Right atrium auricular region (tissue), 2 donors: ENCODE measurements around the gene CDIP1. TPM values are rescaled to one million over a fixed set of nuclear protein-coding genes. Genes with fewer than 3 reads are reported as not detected.

ENCODE experiments used
- DNase-seq: peaks from one replicate; pipeline ENCODE4 v3.0.0-alpha.2; 2019; ENCODE audit warnings: low spot score
- H3K27ac ChIP-seq, 2 donors: fragments of 200-600 bp; sonication (generic); 1 replicate in 1 of 2; 2 replicates in 1 of 2; pipeline ENCODE4 v1.5.1; 2016 to 2019
- H3K27me3 ChIP-seq, 2 donors: fragments of 200-600 bp; sonication (generic); one replicate each; pipeline versions ENCODE4 v1.5.1 to v1.6.0; 2017 to 2019
- H3K36me3 ChIP-seq: fragments of 200-600 bp; sonication (generic); one replicate; pipeline ENCODE4 v1.5.1; 2016
- H3K4me1 ChIP-seq, 2 donors: fragments of 200-600 bp; sonication (generic); one replicate each; pipeline versions ENCODE4 v1.5.1 to v1.6.0; 2017 to 2019
- H3K4me3 ChIP-seq, 2 donors: fragments of 200-600 bp; sonication (generic); 1 replicate in 1 of 2; 2 replicates in 1 of 2; pipeline ENCODE4 v1.5.1; 2017 to 2019; ENCODE audit warnings: mild to moderate bottlenecking in 1 of 2, moderate library complexity in 1 of 2
- H3K9me3 ChIP-seq, 2 donors: fragments of 200-600 bp; sonication (generic); one replicate each; pipeline ENCODE4 v1.5.1; 2019
- total RNA-seq, 2 donors: library from RNA; depleted of rRNA; stranded (reverse); fragments of >200 nt; gene quantifications; one replicate each; pipeline ENCODE4 v1.1.0, GENCODE V29; 2016
- TF ChIP-seq, protein P1 (sequence below), 2 donors: fragments of 200-600 bp; sonication (generic); IDR thresholded peaks; one replicate each; pipeline ENCODE4 v1.5.1; 2019; ENCODE audit warnings: antibody characterized with exemption in 2 of 2

The CDIP1 gene
- total RNA-seq, 2 donors from 2014 or later = 29.6 to 42.9 TPM

DNA sequence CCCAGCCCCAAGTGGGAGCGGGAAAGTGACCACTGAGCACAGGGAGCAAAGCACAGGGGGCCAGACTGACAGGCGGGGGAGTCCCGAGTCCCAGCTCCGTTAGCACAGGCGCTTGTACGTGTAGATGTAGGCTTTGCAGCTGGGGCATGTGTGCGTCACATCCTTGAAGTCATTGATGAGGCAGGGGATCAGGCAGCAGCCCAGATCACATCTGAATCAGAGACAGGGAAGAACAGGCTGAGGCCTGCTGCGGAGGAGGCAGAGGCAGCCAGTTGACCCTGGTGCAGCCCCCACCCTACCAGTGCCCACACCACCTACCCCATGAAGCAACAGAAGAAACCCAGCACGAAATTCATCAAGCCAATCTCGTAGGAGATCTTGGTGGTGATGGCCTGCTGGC, 26.1 kb downstream of the CDIP1 start:
- peak overlapping the region in 1 of 2 donors; percentile 60 for H3K27ac ChIP-seq
- no peaks in the 10 kb centered on the region for H3K9me3 ChIP-seq
- peaks cover 0 to 56% of the 10 kb centered on the region in 2 donors for H3K4me1 ChIP-seq
- H3K36me3 ChIP-seq = peaks cover 55% of the 10 kb centered on the region
- H3K27me3 ChIP-seq = no peaks in the 10 kb centered on the region
- TF ChIP-seq, protein P1, sequence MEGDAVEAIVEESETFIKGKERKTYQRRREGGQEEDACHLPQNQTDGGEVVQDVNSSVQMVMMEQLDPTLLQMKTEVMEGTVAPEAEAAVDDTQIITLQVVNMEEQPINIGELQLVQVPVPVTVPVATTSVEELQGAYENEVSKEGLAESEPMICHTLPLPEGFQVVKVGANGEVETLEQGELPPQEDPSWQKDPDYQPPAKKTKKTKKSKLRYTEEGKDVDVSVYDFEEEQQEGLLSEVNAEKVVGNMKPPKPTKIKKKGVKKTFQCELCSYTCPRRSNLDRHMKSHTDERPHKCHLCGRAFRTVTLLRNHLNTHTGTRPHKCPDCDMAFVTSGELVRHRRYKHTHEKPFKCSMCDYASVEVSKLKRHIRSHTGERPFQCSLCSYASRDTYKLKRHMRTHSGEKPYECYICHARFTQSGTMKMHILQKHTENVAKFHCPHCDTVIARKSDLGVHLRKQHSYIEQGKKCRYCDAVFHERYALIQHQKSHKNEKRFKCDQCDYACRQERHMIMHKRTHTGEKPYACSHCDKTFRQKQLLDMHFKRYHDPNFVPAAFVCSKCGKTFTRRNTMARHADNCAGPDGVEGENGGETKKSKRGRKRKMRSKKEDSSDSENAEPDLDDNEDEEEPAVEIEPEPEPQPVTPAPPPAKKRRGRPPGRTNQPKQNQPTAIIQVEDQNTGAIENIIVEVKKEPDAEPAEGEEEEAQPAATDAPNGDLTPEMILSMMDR (IDR thresholded peaks at IDR 0.05) = no peak
- H3K4me3 ChIP-seq = no peak overlapping the region
- no peak for DNase-seq

DNA sequence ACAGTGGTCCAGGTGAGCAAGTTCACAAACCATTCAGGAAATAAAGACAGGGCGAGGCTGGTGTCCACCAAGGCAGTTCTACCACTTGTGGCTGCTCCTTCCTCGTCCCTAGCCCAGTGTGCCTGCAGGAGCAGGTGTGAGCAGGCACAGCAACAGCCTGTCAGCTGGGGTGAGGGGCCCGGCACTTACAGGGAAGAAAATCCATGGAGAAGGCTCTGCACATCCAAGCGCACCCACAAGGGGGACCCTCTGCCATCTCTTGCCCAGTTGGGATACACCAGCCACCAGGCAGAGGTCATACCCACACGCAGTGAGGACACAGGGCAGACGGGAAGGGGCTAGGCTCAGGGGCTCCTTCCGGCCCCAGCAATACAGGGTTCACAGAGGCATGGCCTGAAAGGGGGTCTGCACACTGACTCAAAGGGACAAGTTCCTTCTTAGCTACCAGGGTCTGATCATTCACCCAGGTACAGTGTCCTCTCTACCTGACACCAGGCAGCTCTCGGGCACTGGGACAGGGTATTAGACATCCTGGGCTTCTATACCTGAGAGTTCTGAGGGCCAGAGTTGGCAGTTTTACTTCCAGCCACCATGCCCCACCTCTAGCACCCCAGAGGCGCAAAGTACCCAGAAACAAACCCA, 27.0 kb downstream of the CDIP1 start:
- peaks cover 0 to 58% of the 10 kb centered on the region in 2 donors for H3K4me1 ChIP-seq
- TF ChIP-seq, protein P1 (IDR thresholded peaks at IDR 0.05) = peak; percentile 37 to 67
- peak overlapping the region; percentile 59 to 60 for H3K27ac ChIP-seq
- no peak for DNase-seq
- no peaks in the 10 kb centered on the region for H3K27me3 ChIP-seq
- H3K9me3 ChIP-seq = no peaks in the 10 kb centered on the region
- no peak overlapping the region for H3K4me3 ChIP-seq
- H3K36me3 ChIP-seq = peaks cover 64% of the 10 kb centered on the region

DNA sequence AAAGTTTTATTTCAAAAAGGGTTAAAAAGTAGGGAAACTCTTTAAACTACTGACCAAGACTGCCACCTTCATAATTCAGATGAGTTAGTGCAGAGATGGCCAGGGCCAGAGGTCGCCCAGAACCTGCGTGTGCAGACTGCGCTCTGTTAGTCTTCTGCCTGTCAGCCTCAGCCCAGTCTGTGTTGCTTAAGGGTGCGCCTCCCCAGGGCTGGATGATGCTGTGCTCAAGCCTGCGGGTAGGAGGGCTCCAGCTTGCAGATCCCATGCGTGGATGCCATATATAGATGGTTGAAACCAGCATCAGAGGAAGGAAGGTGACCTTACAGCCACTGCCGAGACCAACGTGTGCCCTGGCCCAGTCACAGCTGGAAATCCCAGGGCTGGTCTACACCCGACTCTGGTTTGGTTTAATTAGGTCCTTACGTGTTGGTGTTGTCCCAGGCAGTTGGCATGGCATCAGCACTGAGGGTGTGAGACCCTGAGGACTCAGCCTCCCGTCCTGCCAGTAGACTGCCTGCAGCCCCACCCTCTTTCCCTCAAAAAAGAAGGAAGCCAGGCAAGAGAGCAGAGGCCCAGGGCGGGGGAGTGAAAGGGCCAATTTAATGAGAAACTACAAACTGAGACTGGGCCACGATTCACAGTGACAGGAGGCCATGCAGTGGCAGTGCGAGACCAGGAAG, 27.7 kb downstream of the CDIP1 start:
- no peak for DNase-seq
- Histone ChIP-seq H3K36me3 (peaks cover 69% of the 10 kb centered on the region), H3K4me3 (no peak overlapping the region), H3K4me1 (peaks cover 0 to 54% of the 10 kb centered on the region in 2 donors), H3K27me3 (no peaks in the 10 kb centered on the region), H3K27ac (peak overlapping the region; percentile 59 to 60), H3K9me3 (no peaks in the 10 kb centered on the region)
- TF ChIP-seq, protein P1 (IDR thresholded peaks at IDR 0.05) = no peak

DNA sequence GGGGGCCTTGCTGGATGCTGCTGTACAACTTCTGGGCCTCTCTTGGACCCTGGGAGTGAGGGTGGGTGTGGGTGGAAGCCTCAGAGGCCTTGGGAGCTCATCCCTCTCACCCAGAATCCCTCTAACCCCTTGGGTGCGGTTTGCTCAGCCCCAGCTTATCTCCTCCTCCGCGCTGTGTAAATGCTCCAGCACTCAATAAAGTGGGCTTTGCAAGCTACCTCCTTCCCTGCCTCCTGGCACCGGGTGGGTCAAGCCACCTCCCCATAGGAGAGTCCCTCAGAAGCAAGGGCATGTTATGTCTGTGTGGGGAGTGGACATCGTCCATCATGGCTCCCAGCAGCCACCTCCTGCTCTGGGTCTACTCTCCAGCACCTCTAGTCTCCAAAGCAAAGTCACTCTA, 28.4 kb downstream of the CDIP1 start:
- TF ChIP-seq, protein P1 (IDR thresholded peaks at IDR 0.05) = no peak
- Histone ChIP-seq H3K36me3 (peaks cover 76% of the 10 kb centered on the region), H3K27ac (no peak overlapping the region), H3K27me3 (no peaks in the 10 kb centered on the region), H3K4me3 (no peak overlapping the region), H3K9me3 (no peaks in the 10 kb centered on the region), H3K4me1 (peaks cover 0 to 49% of the 10 kb centered on the region in 2 donors)
- no peak for DNase-seq

DNA sequence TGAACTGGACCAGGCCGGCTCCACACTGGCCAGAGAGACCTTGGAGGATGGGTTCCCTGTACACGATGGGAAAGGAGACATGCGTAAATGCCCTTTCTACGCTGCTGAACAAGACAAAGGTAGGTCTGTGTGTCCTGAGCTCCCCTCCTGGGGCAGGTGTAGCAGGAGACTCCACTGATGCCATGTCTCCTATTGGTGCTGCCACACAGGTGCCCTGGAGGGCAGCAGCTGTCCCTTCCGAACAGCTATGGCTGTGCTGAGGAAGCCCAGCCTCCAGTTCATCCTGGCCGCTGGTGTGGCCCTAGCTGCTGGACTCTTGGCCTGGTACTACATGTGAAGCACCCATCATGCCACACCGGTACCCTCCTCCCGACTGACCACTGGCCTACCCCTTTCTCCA, 29.2 kb downstream of the CDIP1 start:
- H3K27me3 ChIP-seq = no peaks in the 10 kb centered on the region
- TF ChIP-seq, protein P1 (IDR thresholded peaks at IDR 0.05) = no peak
- peaks cover 76% of the 10 kb centered on the region for H3K36me3 ChIP-seq
- H3K27ac ChIP-seq = no peak overlapping the region
- no peaks in the 10 kb centered on the region for H3K9me3 ChIP-seq
- peaks cover 0 to 42% of the 10 kb centered on the region in 2 donors for H3K4me1 ChIP-seq
- no peak for DNase-seq
- H3K4me3 ChIP-seq = no peak overlapping the region
